DND-41 (cell line): Measurements from ENCODE around the gene IFT20.

Experiments used
- EZH2 ChIP-seq: IDR thresholded peaks from 3 replicates; pipeline ENCODE4 v1.6.1; 2012; ENCODE audit warnings: borderline replicate concordance, low read depth, mild to moderate bottlenecking, moderate library complexity, low read length, inconsistent platforms; ENCODE audit not compliant: severe bottlenecking
- TF ChIP-seq, protein P1 (sequence below): IDR thresholded peaks from 2 replicates; pipeline ENCODE4 v1.5.1; 2012; ENCODE audit warnings: borderline replicate concordance, low read length, moderate library complexity, mild to moderate bottlenecking; ENCODE audit not compliant: poor library complexity, severe bottlenecking; ENCODE audit errors: extremely low read depth

- TF ChIP-seq, protein P1, sequence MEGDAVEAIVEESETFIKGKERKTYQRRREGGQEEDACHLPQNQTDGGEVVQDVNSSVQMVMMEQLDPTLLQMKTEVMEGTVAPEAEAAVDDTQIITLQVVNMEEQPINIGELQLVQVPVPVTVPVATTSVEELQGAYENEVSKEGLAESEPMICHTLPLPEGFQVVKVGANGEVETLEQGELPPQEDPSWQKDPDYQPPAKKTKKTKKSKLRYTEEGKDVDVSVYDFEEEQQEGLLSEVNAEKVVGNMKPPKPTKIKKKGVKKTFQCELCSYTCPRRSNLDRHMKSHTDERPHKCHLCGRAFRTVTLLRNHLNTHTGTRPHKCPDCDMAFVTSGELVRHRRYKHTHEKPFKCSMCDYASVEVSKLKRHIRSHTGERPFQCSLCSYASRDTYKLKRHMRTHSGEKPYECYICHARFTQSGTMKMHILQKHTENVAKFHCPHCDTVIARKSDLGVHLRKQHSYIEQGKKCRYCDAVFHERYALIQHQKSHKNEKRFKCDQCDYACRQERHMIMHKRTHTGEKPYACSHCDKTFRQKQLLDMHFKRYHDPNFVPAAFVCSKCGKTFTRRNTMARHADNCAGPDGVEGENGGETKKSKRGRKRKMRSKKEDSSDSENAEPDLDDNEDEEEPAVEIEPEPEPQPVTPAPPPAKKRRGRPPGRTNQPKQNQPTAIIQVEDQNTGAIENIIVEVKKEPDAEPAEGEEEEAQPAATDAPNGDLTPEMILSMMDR: no peak
- TF ChIP-seq EZH2: no peak
Measured at GRCh38 chr17:28381141-28381825, 46.0 kb upstream of the IFT20 start.
